Nephron (organoid): Measurements from ENCODE around the gene TRIM69.
"Not testable (repeated sequence)": the region's sequence is repeated elsewhere in the genome, so short reads cannot be mapped to it uniquely, and the experiment has no call there.

ENCODE experiments used
- H3K27ac Mint-ChIP-seq, 3 experiments: 2 replicates each; pipeline ENCODE4 v1.8.0; 2020; ENCODE audit warnings: mixed read lengths in 3 of 3, mild to moderate bottlenecking in 2 of 3, moderate library complexity in 1 of 3
- H3K27me3 Mint-ChIP-seq: 2 replicates; pipeline ENCODE4 v1.8.0; 2021; ENCODE audit warnings: low read depth, mild to moderate bottlenecking, moderate library complexity, mixed read lengths
- H3K36me3 Mint-ChIP-seq: 2 replicates; pipeline ENCODE4 v1.8.0; 2020; ENCODE audit warnings: low read depth, mixed read lengths
- H3K4me1 Mint-ChIP-seq: 2 replicates; pipeline ENCODE4 v1.8.0; 2020; ENCODE audit warnings: mixed read lengths
- H3K4me3 Mint-ChIP-seq, 3 experiments: 2 replicates each; pipeline ENCODE4 v1.8.0; 2020; ENCODE audit warnings: mild to moderate bottlenecking in 3 of 3, mixed read lengths in 3 of 3, moderate library complexity in 2 of 3
- H3K9me3 Mint-ChIP-seq: 2 replicates; pipeline ENCODE4 v1.8.0; 2020; ENCODE audit warnings: mixed read lengths
- CTCF ChIP-seq, 3 experiments: fragments of 200-600 bp; sonication (generic); IDR thresholded peaks; one replicate each; pipeline ENCODE4 v1.5.0; 2021; ENCODE audit warnings: antibody characterized with exemption in 3 of 3; ENCODE audit not compliant: unreplicated experiment in 3 of 3

TRIM69 gene

GRCh38 chr15:44718927-44719292, 17.4 kb upstream of the TRIM69 start:
- TF ChIP-seq CTCF (IDR thresholded peaks at IDR 0.05; ENCODE audit: unreplicated experiment in 3 of 3), result no peak
- Mint-ChIP-seq H3K36me3 (peaks cover 29% of the 10 kb centered on the region), H3K4me1 (no peaks in the 10 kb centered on the region), H3K4me3 (no peak overlapping the region), H3K27ac (no peak overlapping the region), H3K9me3 (no peaks in the 10 kb centered on the region), H3K27me3 (no peaks in the 10 kb centered on the region)

- H3K36me3 Mint-ChIP-seq, result peaks cover 29% of the 10 kb centered on the region
- no peaks in the 10 kb centered on the region for H3K4me1 Mint-ChIP-seq
- no peaks in the 10 kb centered on the region for H3K9me3 Mint-ChIP-seq
- H3K27me3 Mint-ChIP-seq, result no peaks in the 10 kb centered on the region
- H3K27ac Mint-ChIP-seq, result no peak overlapping the region
- H3K4me3 Mint-ChIP-seq, result no peak overlapping the region
- TF ChIP-seq CTCF (IDR thresholded peaks at IDR 0.05; ENCODE audit: unreplicated experiment in 3 of 3), result no peak
Observed at GRCh38 chr15:44719293-44719999, 16.9 kb upstream of the TRIM69 start.

GRCh38 chr15:44720000-44720435, 16.3 kb upstream of the TRIM69 start:
- H3K27ac Mint-ChIP-seq, H3K4me3 Mint-ChIP-seq, H3K9me3 Mint-ChIP-seq, H3K27me3 Mint-ChIP-seq, H3K4me1 Mint-ChIP-seq: not testable (repeated sequence)
- H3K36me3 Mint-ChIP-seq, result peaks cover 26% of the 10 kb centered on the region

- TF ChIP-seq CTCF (IDR thresholded peaks at IDR 0.05; ENCODE audit: unreplicated experiment in 3 of 3), result no peak
- Mint-ChIP-seq H3K4me3 (no peak overlapping the region), H3K36me3 (peaks cover 21% of the 10 kb centered on the region), H3K4me1 (no peaks in the 10 kb centered on the region), H3K9me3 (no peaks in the 10 kb centered on the region), H3K27ac (no peak overlapping the region), H3K27me3 (no peaks in the 10 kb centered on the region)
Observed at GRCh38 chr15:44720460-44721176, 15.7 kb upstream of the TRIM69 start.

- no peaks in the 10 kb centered on the region for H3K9me3 Mint-ChIP-seq
- no peaks in the 10 kb centered on the region for H3K4me1 Mint-ChIP-seq
- H3K27me3 Mint-ChIP-seq, result no peaks in the 10 kb centered on the region
- TF ChIP-seq CTCF (IDR thresholded peaks at IDR 0.05; ENCODE audit: unreplicated experiment in 3 of 3), result no peak
- H3K36me3 Mint-ChIP-seq, result peaks cover 16% of the 10 kb centered on the region
- H3K27ac Mint-ChIP-seq, result no peak overlapping the region
- no peak overlapping the region for H3K4me3 Mint-ChIP-seq
Observed at GRCh38 chr15:44722011-44722410, 14.3 kb upstream of the TRIM69 start.

- H3K4me3 Mint-ChIP-seq, result peak overlapping the region; percentile 43 to 52 (median 46)
- H3K36me3 Mint-ChIP-seq, result no peaks in the 10 kb centered on the region
- H3K9me3 Mint-ChIP-seq, result no peaks in the 10 kb centered on the region
- no peaks in the 10 kb centered on the region for H3K27me3 Mint-ChIP-seq
- H3K27ac Mint-ChIP-seq, result peak overlapping the region in 1 of 3 experiments; percentile 35
- TF ChIP-seq CTCF (IDR thresholded peaks at IDR 0.05; ENCODE audit: unreplicated experiment in 3 of 3), result no peak
- peaks cover 8% of the 10 kb centered on the region for H3K4me1 Mint-ChIP-seq
Observed at GRCh38 chr15:44726136-44726535, 10.2 kb upstream of the TRIM69 start.
